ENCODE data around the gene PPP1R12B.
"Not testable (repeated sequence)": the region's sequence is repeated elsewhere in the genome, so short reads cannot be mapped to it uniquely, and the experiment has no call there.

The PPP1R12B gene

GRCh38 chr1:202343652-202344349 lies 4.7 kb upstream of the PPP1R12B start:
- DNase-seq (ENCODE audit: low spot score): no peak

GRCh38 chr1:202348005-202348508 lies 442 bp upstream of the PPP1R12B start:
- no peak for DNase-seq (ENCODE audit: low spot score)

- no peak for DNase-seq (ENCODE audit: low spot score)
These were observed 868 bp downstream of the PPP1R12B start for GRCh38 chr1:202349206-202349928.

GRCh38 chr1:202351725-202352124 lies 3.2 kb downstream of the PPP1R12B start:
- DNase-seq (ENCODE audit: low spot score): no peak

GRCh38 chr1:202352583-202353197 lies 4.2 kb downstream of the PPP1R12B start:
- DNase-seq (ENCODE audit: low spot score): not testable (repeated sequence)

- DNase-seq (ENCODE audit: low spot score): no peak
These were observed 7.5 kb downstream of the PPP1R12B start for GRCh38 chr1:202355944-202356553.

- DNase-seq (ENCODE audit: low spot score): no peak
These were observed 9.0 kb downstream of the PPP1R12B start for GRCh38 chr1:202357506-202357905.

GRCh38 chr1:202361224-202361623 lies 12.7 kb downstream of the PPP1R12B start:
- DNase-seq (ENCODE audit: low spot score): no peak

- no peak for DNase-seq (ENCODE audit: low spot score)
These were observed 13.2 kb downstream of the PPP1R12B start for GRCh38 chr1:202361701-202362100.

- DNase-seq (ENCODE audit: low spot score): no peak
These were observed 13.7 kb downstream of the PPP1R12B start for GRCh38 chr1:202362212-202362611.

GRCh38 chr1:202365092-202365815 lies 16.8 kb downstream of the PPP1R12B start:
- no peak for DNase-seq (ENCODE audit: low spot score)

- peak; percentile 48 for DNase-seq (ENCODE audit: low spot score)
These were observed 18.8 kb downstream of the PPP1R12B start for GRCh38 chr1:202367271-202367670.

GRCh38 chr1:202370906-202371305 lies 22.4 kb downstream of the PPP1R12B start:
- DNase-seq (ENCODE audit: low spot score): not testable (repeated sequence)

GRCh38 chr1:202374099-202374498 lies 25.6 kb downstream of the PPP1R12B start:
- DNase-seq (ENCODE audit: low spot score): no peak

GRCh38 chr1:202375175-202375574 lies 26.7 kb downstream of the PPP1R12B start:
- not testable (repeated sequence) for DNase-seq (ENCODE audit: low spot score)

- no peak for DNase-seq (ENCODE audit: low spot score)
These were observed 27.7 kb downstream of the PPP1R12B start for GRCh38 chr1:202376247-202376646.

- not testable (repeated sequence) for DNase-seq (ENCODE audit: low spot score)
These were observed 31.5 kb downstream of the PPP1R12B start for GRCh38 chr1:202379884-202380529.

- DNase-seq (ENCODE audit: low spot score): not testable (repeated sequence)
These were observed 32.0 kb downstream of the PPP1R12B start for GRCh38 chr1:202380535-202380934.

- DNase-seq (ENCODE audit: low spot score): not testable (repeated sequence)
These were observed 33.4 kb downstream of the PPP1R12B start for GRCh38 chr1:202381867-202382266.

GRCh38 chr1:202395831-202396230 lies 47.3 kb downstream of the PPP1R12B start:
- DNase-seq (ENCODE audit: low spot score): not testable (repeated sequence)

- no peak for DNase-seq (ENCODE audit: low spot score)
These were observed 48.8 kb downstream of the PPP1R12B start for GRCh38 chr1:202397256-202397655.
